B cell (primary cell): ENCODE results near the gene SUCLG2. TPM values are rescaled to one million over a fixed set of nuclear protein-coding genes. Genes with fewer than 3 reads are reported as not detected.

Experiments
- ATAC-seq: fragments of 200-7000 bp; cut with Tn5 transposase; one replicate; pipeline ENCODE4 v1.10.0; 2021; ENCODE audit warnings: low read depth, mild to moderate bottlenecking, moderate number of reproducible peaks, moderate library complexity
- CTCF ChIA-PET: fragments of 350-600 bp; sonication (Branson Sonifier 250); formaldehyde crosslinking; loops from one replicate; lab custom pipeline; 2021; ENCODE audit warnings: antibody characterized with exemption, inconsistent platforms; lab: Charles Lee
- POLR2A ChIA-PET: fragments of 350-600 bp; sonication (Branson Sonifier 250); formaldehyde crosslinking; loops from one replicate; lab custom pipeline; 2021; ENCODE audit warnings: antibody characterized with exemption; lab: Charles Lee
- DNase-seq: peaks from one replicate; pipeline ENCODE4 v3.0.0; 2013
- H2AFZ ChIP-seq: 2 replicates; pipeline ENCODE4 v1.6.1; 2012; ENCODE audit warnings: mild to moderate bottlenecking, low read depth, low read length; ENCODE audit not compliant: insufficient read depth, poor library complexity, severe bottlenecking
- H3K27ac ChIP-seq, 2 donors: 1 replicate in 1 of 2; 2 replicates in 1 of 2; pipeline ENCODE4 v1.5.1; 2012 to 2013; ENCODE audit warnings: low read length in 2 of 2, mild to moderate bottlenecking in 2 of 2, moderate library complexity in 1 of 2
- H3K27me3 ChIP-seq, 4 experiments: fragments of 200-600 bp in 1 of 4; sonication (generic) in 1 of 4; replicated peaks in 1 of 4; 1 replicate in 2 of 4; 2 replicates in 2 of 4; pipeline versions ENCODE4 v1.6.1 to v1.7.0; 2013 to 2016; ENCODE audit warnings: low read length in 3 of 4, mild to moderate bottlenecking in 2 of 4, mixed read lengths in 1 of 4, moderate library complexity in 1 of 4; ENCODE audit not compliant: insufficient read depth in 4 of 4, control insufficient read depth in 3 of 4; ENCODE audit errors: control extremely low read depth in 1 of 4
- H3K36me3 ChIP-seq, 2 experiments: replicated peaks in 1 of 2; 1 replicate in 1 of 2; 2 replicates in 1 of 2; pipeline versions ENCODE4 v1.6.1 to v1.7.1; 2013; ENCODE audit warnings: low read length in 1 of 2; ENCODE audit not compliant: insufficient read depth in 2 of 2, control insufficient read depth in 1 of 2; ENCODE audit errors: control extremely low read depth in 1 of 2, extremely low read depth in 1 of 2
- H3K4me1 ChIP-seq, 2 donors: fragments of 200-600 bp in 1 of 2; sonication (generic) in 1 of 2; 1 replicate in 1 of 2; 2 replicates in 1 of 2; pipeline versions ENCODE4 v1.5.1 to v1.6.1; 2013 to 2017; ENCODE audit warnings: low read length in 2 of 2; ENCODE audit not compliant: control insufficient read depth in 2 of 2, insufficient read depth in 2 of 2
- H3K4me2 ChIP-seq: replicated peaks from 2 replicates; pipeline ENCODE3; 2012; ENCODE audit warnings: mild to moderate bottlenecking, low read depth, low read length; ENCODE audit not compliant: poor library complexity, severe bottlenecking
- H3K4me3 ChIP-seq, 5 experiments: fragments of 200-600 bp in 1 of 5; sonication (generic) in 1 of 5; 1 replicate in 3 of 5; 2 replicates in 2 of 5; pipeline versions ENCODE4 v1.5.1 to v1.7.0; 2011 to 2016; ENCODE audit warnings: low read length in 4 of 5, mild to moderate bottlenecking in 4 of 5, low read depth in 2 of 5, control low read depth in 1 of 5, moderate library complexity in 1 of 5; ENCODE audit not compliant: insufficient read depth in 1 of 5; ENCODE audit errors: control extremely low read depth in 1 of 5, extremely low read depth in 1 of 5
- H3K79me2 ChIP-seq: fragments of 200-600 bp; sonication (generic); one replicate; pipeline ENCODE4 v1.6.0; 2016; ENCODE audit warnings: low read length; ENCODE audit not compliant: control insufficient read depth, insufficient read depth
- H3K9ac ChIP-seq: fragments of 200-600 bp; sonication (generic); 2 replicates; pipeline ENCODE4 v1.6.1; 2017; ENCODE audit warnings: mild to moderate bottlenecking, low read length, moderate library complexity
- H3K9me3 ChIP-seq, 3 donors: one replicate each; pipeline versions ENCODE4 v1.6.1 to v1.7.1; 2013; ENCODE audit warnings: low read length in 2 of 3; ENCODE audit not compliant: control insufficient read depth in 2 of 3, insufficient read depth in 1 of 3; ENCODE audit errors: control extremely low read depth in 1 of 3
- H4K20me1 ChIP-seq: 2 replicates; pipeline ENCODE4 v1.6.0; 2012; ENCODE audit warnings: mild to moderate bottlenecking, low read length; ENCODE audit not compliant: insufficient read depth, control insufficient read depth, poor library complexity, severe bottlenecking
- H3K27ac Mint-ChIP-seq: one replicate; pipeline ENCODE4 v1.8.0; 2021; ENCODE audit warnings: mixed read lengths
- H3K27me3 Mint-ChIP-seq: one replicate; pipeline ENCODE4 v1.8.0; 2021; ENCODE audit warnings: mixed read lengths
- H3K4me1 Mint-ChIP-seq: one replicate; pipeline ENCODE4 v1.8.0; 2021; ENCODE audit warnings: mixed read lengths
- H3K4me3 Mint-ChIP-seq: one replicate; pipeline ENCODE4 v1.8.0; 2021; ENCODE audit warnings: mixed read lengths
- H3K9me3 Mint-ChIP-seq: one replicate; pipeline ENCODE4 v1.8.0; 2022; ENCODE audit warnings: mixed read lengths; ENCODE audit not compliant: insufficient read depth
- CTCF ChIP-seq: fragments of 200-600 bp; IDR thresholded peaks from one replicate; pipeline ENCODE4 v1.8.0; 2022; ENCODE audit warnings: antibody characterized with exemption, mild to moderate bottlenecking
- EZH2 ChIP-seq: IDR thresholded peaks from 2 replicates; pipeline ENCODE4 v1.6.1; 2012; ENCODE audit warnings: borderline replicate concordance, low read depth, mild to moderate bottlenecking, moderate library complexity, low read length; ENCODE audit not compliant: insufficient read depth, poor library complexity, severe bottlenecking
- WGBS: methylation state at CpG from one replicate; pipeline ENCODE4 v1.1.5; 2013; ENCODE audit warnings: missing lambda C conversion rate; ENCODE audit not compliant: insufficient coverage; 5-methylcytosine and 5-hydroxymethylcytosine counted together
- intact Hi-C: fragments of 100-400 bp; cut with micrococcal nuclease; formaldehyde crosslinking; loops from one replicate; pipeline ENCODE4 v1.10.0; 2022
- polyA plus RNA-seq: library from polyadenylated mRNA; depleted of rRNA; stranded (reverse); fragments of >200 nt; gene quantifications from 2 replicates; pipeline ENCODE4 v1.2.3, GENCODE V29; 2012
- total RNA-seq, 2 donors: library from RNA; stranded (reverse); fragments of 120-200 nt in 1 of 2; gene quantifications; 1 replicate in 1 of 2; 2 replicates in 1 of 2; pipeline versions ENCODE4 v1.2.3 to v1.2.4, GENCODE V29; 2013 to 2022

SUCLG2 gene
- total and polyA plus RNA-seq, 2 donors (not counting 1 experiment from before 2014, with no cell fraction given) = 9.1 to 35.8 TPM

GRCh38 chr3:67655364-67656121 lies 1.1 kb upstream of the SUCLG2 start:
- Histone ChIP-seq H3K4me1 (peaks cover 41 to 43% of the 10 kb centered on the region in 2 donors), H3K79me2 (peaks cover 38% of the 10 kb centered on the region), H2AFZ (peak overlapping the region; percentile 72), H4K20me1 (no peaks in the 10 kb centered on the region), H3K9me3 (peaks cover 0 to 4% (median 0%) of the 10 kb centered on the region in 3 donors), H3K27ac (peak overlapping the region; percentile 10 to 84), H3K4me2 (peak overlapping the region; percentile 93), H3K4me3 (peak overlapping the region; percentile 36 to 89 (median 72)), H3K36me3 (no peaks in the 10 kb centered on the region), H3K27me3 (no peaks in the 10 kb centered on the region), H3K9ac (peak overlapping the region; percentile 80)
- intact Hi-C loops = no loop called here
- Mint-ChIP-seq H3K4me1 (peaks cover 51% of the 10 kb centered on the region), H3K27me3 (no peaks in the 10 kb centered on the region), H3K4me3 (peak overlapping the region; percentile 95), H3K9me3 (no peaks in the 10 kb centered on the region), H3K27ac (peak overlapping the region; percentile 93)
- ATAC-seq = peak; percentile 25
- peak; percentile 77 for DNase-seq
- ChIA-PET CTCF (interaction anchor here (0.7 to 1.5 kb wide), 8 partner anchors 9 to 607 kb away, joined by 3 to 7 read pairs (median 3); no protein-coding TSS in a partner anchor), POLR2A (interaction anchor here (0.6 to 1.6 kb wide), 7 partner anchors 17 to 1435 kb away, joined by 3 to 5 read pairs (median 3); partner anchors contain the start of genes KBTBD8 and SLC25A26)
- no peak for TF ChIP-seq CTCF
- TF ChIP-seq EZH2 = no peak
- 6% methylated on average over 18 of the region's 24 CpGs for WGBS

- Histone ChIP-seq H3K27ac (peak overlapping the region; percentile 84 to 88), H3K9ac (peak overlapping the region; percentile 80), H3K4me3 (peak overlapping the region; percentile 19 to 89 (median 72)), H3K9me3 (peaks cover 0 to 4% (median 0%) of the 10 kb centered on the region in 3 donors), H3K4me2 (peak overlapping the region; percentile 93), H4K20me1 (no peaks in the 10 kb centered on the region), H3K4me1 (peaks cover 46 to 49% of the 10 kb centered on the region in 2 donors), H2AFZ (peak overlapping the region; percentile 92), H3K27me3 (no peaks in the 10 kb centered on the region), H3K79me2 (peaks cover 45% of the 10 kb centered on the region), H3K36me3 (no peaks in the 10 kb centered on the region)
- TF ChIP-seq EZH2 (no peak), CTCF (no peak)
- peaks cover 58% of the 10 kb centered on the region for H3K4me1 Mint-ChIP-seq
- peak overlapping the region; percentile 95 for H3K4me3 Mint-ChIP-seq
- POLR2A ChIA-PET = interaction anchor here (0.7 to 1.7 kb wide), 6 partner anchors 16 to 1434 kb away, joined by 3 to 9 read pairs (median 3); partner anchors contain the start of genes KBTBD8 and SLC25A26
- H3K27ac Mint-ChIP-seq = peak overlapping the region; percentile 93
- DNase-seq = no peak
- no peaks in the 10 kb centered on the region for H3K9me3 Mint-ChIP-seq
- H3K27me3 Mint-ChIP-seq = no peaks in the 10 kb centered on the region
- 46% methylated on average over 11 of the region's 11 CpGs for whole genome bisulfite sequencing
- intact Hi-C loops = loop anchor here (1.0 kb wide), 1 partner anchor 30 kb away; no protein-coding TSS in a partner anchor
- CTCF ChIA-PET = interaction anchor here (1.0 to 1.5 kb wide), 6 partner anchors 10 to 607 kb away, joined by 3 to 7 read pairs (median 3); no protein-coding TSS in a partner anchor
- peak; percentile 1 for ATAC-seq
These were observed 399 bp upstream of the SUCLG2 start for GRCh38 chr3:67654844-67655177.
